Measurements from ENCODE around the gene BSND.

Gene BSND

GRCh38 chr1:54994355-54994990, 4.3 kb upstream of the BSND start:
- no peak for DNase-seq

- no peak for DNase-seq
These were observed 3.5 kb upstream of the BSND start for GRCh38 chr1:54995013-54995760.

GRCh38 chr1:54995835-54996234, 2.9 kb upstream of the BSND start:
- DNase-seq: no peak

- peak; percentile 52 to 94 for DNase-seq
These were observed 2.3 kb upstream of the BSND start for GRCh38 chr1:54996359-54996868.

- DNase-seq: no peak
These were observed 1.6 kb upstream of the BSND start for GRCh38 chr1:54996869-54997710.

GRCh38 chr1:54997711-54997986, 1.1 kb upstream of the BSND start:
- no peak for DNase-seq

GRCh38 chr1:54998100-54998499, 633 bp upstream of the BSND start:
- DNase-seq: no peak

- DNase-seq: no peak
These were observed 1.7 kb downstream of the BSND start for GRCh38 chr1:55000110-55001085.

- no peak for DNase-seq
These were observed 2.6 kb downstream of the BSND start for GRCh38 chr1:55001311-55001710.

- no peak for DNase-seq
These were observed 4.0 kb downstream of the BSND start for GRCh38 chr1:55002686-55003085.

- no peak for DNase-seq
These were observed 6.8 kb downstream of the BSND start for GRCh38 chr1:55005351-55006140.

GRCh38 chr1:55006931-55007330, 8.2 kb downstream of the BSND start:
- DNase-seq: no peak

- DNase-seq: no peak
These were observed 8.9 kb downstream of the BSND start for GRCh38 chr1:55007625-55008024.

- DNase-seq: no peak
These were observed 11.6 kb downstream of the BSND start for GRCh38 chr1:55010194-55010886.

- DNase-seq: no peak
These were observed 12.1 kb downstream of the BSND start for GRCh38 chr1:55010887-55011217.

- DNase-seq: no peak
These were observed 13.9 kb downstream of the BSND start for GRCh38 chr1:55012661-55013060.

- DNase-seq: no peak
These were observed 16.4 kb downstream of the BSND start for GRCh38 chr1:55015123-55015522.

- DNase-seq: no peak
These were observed 17.2 kb downstream of the BSND start for GRCh38 chr1:55015731-55016620.

- DNase-seq: no peak
These were observed 19.7 kb downstream of the BSND start for GRCh38 chr1:55018395-55018794.

- DNase-seq: peak; percentile 53 to 84
These were observed 23.3 kb downstream of the BSND start for GRCh38 chr1:55021942-55022546.

Data from inflammatory macrophage treated with lipopolysaccharide for 1 hour (primary cell).